Activated T-helper 1 cell treated with anti-CD3 and anti-CD28 coated beads, Interleukin-2, amount 50 U/mL, for 16 hours (primary cell): ENCODE data around the gene SPON1.

Experiments used
- DNase-seq, 2 donors: peaks; one replicate each; pipeline ENCODE4 v3.0.0-alpha.2; 2020; ENCODE audit warnings: low read depth in 1 of 2, low spot score in 1 of 2

SPON1 gene

DNA sequence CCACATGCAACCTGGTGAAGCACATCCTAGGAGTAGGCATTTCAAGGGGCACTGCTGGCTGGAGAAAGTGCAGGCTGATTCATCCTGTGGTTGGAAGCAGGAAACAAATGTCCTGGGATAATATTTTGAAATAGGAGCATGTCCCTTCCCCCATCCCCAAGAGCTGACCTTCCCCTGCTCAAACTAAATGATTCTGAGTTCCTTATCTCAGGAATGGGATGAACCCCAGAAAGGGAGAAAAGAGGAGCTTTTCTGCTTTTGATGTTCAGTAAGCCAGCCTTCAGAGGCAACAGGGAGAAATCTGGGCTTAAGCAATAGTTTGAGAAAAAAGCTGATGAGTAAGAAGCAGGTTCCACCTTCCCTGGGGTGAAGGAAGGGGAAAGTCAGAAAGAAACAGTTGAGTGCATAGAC is 19.5 kb upstream of the SPON1 start:
- DNase-seq, result no peak

DNA sequence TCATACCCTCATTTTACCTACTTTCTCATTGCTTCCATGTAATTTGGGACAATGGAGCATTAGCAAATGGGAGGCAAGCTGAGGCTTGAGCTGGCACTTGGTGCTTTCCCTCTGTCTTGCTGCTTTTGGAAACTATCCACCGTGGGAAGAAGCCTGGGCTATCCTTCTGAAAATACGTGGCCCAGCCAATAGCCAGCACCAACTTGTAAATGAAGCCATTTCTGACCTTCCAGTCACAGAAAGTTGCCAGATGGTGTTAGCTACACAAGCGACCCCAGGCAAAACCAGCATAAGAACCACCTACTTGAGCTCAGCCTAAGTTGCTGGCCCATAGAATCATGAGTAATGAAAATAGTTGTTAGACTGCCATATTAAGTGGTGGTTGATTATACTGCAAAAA is 18.5 kb upstream of the SPON1 start:
- DNase-seq, result no peak

DNA sequence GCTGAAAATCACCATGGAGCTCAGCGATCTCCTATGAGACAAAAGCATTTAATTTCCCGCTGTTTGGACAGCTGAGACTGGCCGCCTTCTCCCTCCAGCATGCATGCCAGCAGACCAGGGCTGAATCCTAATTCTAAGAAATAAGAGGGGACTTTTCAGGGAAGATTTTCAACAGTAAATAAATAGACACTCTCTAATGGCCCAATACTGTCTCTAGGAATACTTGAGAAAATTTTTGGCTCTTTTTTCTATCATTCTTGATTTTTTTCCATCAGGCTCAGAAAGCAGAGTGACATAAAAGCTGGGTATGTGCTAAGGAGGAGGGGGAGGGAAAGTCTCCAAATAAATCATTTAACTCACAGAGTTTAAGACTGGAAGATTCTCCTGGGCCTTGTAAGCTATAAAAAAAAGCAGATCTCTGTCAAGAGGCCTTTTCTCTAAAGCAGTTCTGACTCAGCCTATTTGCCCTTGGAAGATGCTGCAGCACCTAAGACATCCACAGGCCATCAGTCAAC is 17.6 kb upstream of the SPON1 start:
- no peak for DNase-seq

DNA sequence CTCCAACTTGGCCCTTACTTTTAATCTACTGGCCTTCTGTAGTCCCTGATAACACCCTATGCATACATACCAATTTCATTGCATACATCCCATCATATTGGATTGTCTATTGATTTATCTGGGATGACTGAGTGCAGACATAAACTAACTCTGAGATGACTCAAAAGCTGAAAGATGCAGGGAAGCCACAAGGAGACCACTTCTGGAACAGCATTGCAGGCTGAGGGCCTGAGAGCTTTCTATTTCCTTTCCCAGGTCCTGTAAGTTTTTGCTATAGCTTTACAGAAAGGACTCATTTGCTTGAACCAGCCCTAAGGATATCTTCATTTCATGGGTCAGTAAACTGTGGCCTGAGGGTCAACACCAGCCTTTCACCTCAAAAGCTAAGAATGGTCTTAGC is 15.1 kb upstream of the SPON1 start:
- no peak for DNase-seq

DNA sequence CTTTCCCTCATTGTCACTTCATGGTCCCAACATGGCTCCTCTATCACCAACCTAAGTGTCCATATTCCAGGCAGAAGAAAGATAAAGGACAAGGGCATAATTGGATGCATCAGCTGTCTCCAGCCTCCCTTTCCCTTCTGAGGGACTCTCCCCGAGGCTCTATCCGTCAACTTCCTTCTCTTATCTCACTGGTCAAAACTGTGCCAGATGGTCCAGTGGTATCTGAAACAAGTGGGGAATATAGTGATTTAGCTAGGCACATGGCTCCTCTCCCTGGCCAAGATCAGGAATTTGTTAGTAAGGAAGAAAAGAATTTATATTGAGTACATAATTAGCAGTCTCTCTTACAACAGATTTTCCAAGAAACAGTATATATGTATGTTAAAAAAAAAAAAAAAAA is 12.6 kb upstream of the SPON1 start:
- DNase-seq, result no peak

DNA sequence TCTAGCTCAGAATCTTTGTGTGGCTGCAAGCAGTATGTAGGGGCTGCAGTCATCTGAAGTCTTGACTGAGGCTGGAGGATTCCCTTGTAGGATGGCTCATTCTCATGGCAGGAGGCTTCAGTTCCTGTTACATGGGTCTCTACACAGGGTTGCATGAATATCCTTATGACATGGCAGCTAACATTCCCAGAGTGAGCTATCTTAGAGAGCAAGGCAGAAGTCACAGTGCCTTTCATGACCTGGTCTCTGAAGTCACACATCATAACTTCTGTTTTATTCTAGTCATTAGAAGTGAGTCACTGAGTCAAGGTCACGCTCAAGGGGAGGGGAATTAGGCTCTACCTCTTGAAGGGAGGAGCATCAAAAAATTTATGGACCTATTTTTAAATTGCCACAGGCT is 10.3 kb upstream of the SPON1 start:
- no peak for DNase-seq

DNA sequence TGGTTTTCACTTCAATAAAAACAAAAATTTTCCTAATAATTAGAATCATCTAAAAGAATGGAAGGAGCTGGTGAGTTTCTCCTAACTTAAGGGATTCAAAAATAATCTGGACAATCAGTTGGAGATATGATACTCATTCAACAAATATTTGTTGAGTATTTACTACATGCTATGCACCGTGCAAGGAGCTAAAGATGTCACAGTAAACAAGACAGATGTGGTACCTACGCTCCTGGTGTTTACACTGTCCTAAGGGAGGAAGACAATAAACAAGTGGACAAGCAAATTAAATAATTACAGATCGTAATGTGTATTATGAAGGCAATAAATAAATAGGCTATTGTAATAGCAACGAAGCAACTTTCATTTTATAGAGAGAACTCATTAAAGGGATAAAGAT is 9.9 kb upstream of the SPON1 start:
- DNase-seq, result no peak

DNA sequence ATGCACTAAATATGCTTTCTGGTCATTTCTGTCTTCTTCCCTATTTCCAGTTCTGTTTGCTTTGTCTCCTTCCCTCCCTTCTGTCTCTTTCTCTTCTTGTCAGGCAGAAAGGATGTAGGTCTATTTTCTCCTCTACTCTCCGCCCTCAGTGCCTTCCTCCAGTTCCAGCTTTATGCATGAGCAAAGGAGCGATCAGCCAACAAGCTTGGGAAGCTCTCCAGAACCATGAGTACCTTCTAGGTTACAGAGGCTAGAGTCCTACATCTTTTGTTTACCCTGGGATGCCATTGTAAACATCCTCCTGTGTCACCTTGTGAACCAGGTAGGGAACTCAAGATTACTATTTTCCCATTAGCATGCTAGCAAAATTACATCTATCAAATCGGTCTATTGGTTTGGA is 7.9 kb upstream of the SPON1 start:
- DNase-seq, result no peak

DNA sequence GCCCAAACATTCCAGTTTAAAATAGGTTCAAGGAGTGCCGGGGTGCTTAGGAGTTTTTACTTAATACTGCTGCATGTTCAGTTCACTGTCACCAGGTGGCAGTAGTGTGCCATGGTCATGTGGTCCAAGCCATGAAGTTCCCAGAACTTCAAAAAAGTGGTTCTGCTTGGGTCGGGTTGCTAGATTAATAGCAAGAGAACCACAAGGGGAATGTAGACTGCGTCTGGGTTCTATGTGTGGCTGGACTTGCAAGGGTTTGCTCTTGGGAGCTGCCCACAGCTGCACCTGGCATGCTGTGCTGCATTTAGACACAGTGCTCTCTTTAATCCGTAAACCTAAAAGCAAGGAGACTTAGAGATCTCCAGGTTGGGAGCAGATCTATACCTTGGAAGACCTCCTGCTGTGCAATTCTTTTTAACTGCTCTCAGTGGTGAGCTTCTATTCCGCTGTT is 6.5 kb upstream of the SPON1 start:
- DNase-seq, result no peak

DNA sequence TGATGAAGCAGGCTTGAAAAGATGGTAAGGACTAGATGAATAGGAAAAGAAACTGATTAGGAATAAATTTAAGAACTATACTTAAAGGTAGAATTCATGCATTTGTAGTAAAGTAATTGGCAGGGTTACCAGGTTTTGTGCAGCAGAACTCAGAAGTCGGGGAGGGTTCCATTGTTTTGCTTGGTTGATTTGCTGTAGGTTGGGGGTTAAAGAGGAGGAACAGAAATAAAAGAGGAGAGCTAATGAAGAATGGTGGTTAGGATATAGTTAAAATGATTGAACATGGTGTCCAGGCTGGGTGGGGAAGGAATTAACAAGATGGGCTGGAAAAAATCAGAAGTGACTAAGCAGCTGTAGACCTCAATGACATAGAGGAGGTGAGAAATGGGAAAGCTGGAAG is 5.5 kb upstream of the SPON1 start:
- DNase-seq, result no peak

DNA sequence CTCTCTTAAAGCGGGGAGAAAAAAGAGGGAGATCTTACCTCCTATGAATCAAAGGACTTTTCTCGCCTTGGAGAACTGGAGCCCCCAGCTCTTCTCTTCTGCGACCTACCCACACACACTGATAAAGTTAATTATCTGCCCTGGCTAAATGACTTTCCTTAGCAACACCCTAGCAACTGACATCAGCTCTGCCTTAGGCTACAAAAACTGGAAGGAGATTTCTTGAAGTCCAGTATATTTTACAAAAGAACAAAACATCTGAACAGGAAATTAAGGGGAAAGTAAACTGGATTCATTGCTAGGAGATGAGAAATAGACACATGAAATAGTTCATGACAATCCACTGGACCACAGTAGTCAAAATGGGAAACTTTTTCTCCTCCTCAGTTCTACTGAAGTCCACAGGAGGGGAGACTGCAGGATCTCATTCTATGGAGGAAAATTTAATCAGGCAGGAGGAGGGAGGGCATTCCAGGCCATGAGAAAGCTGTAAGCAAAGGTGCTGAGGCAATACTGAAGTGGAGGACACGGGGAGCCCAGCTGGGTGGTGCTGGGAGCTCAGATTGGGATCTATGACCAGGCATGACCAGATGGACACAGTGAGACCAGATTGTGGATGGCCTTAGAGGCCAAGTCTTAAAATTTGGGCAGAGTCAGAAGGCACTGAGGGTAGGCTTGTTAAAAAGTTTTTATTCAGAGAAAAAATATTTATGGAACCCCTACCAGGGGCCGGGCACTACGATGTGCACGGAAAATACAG is 3.7 kb upstream of the SPON1 start:
- DNase-seq, result no peak

DNA sequence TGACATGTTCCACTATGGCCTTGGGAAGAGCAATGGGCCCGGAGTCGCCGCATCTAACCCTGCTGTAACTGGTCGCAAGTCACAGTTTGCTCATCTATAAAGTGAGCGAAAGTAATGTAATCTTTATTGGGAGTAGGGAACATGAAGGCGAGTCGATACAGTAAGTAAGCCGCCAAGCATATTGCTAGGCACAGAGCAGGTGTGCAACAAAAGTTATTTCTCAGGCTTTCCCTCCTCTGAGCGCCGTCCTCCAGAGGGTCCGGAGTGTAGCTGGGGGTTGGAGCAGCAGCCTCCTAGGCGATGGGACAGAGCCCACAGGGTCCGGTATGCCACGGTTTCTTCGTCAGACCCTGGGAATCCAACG is 343 bp upstream of the SPON1 start:
- DNase-seq, result no peak

DNA sequence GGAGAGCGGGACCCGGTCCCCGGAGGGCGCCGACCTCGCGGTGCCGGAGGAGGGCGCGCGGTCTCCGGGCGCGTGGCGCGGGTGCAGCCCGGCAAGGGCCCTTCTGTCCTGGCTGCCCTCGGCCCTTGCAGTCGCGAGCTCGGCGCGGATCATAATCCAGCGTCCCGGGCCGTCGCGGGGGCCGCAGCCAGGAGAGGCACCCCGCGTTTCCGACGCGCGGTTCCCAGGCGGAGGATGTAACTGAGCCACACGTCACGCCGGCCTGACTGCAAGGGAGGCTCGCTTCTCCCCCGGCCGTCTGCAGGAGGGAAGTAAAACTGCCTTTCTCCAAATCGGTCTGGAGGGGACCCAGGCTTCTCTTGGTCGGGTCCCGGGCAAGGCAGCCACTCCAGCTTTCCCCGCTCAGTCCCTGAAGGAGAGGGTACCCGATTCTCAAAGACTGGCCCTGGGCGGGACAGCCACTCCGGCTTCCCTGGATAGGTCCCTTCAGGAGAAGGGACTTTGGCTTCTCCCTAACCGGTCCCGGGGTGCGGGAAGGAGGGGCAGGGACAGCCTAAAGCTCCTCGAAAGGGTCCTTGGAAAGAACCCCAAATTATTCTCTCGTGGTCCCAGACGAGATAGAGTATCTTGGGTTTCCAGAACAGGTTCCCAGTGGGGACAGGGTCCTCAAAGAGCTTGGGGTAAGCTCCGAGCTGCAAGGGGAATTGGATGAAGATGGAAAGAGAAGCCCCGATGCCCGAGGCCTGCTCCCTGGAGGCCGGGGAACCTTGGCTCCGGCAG is 836 bp downstream of the SPON1 start:
- no peak for DNase-seq

DNA sequence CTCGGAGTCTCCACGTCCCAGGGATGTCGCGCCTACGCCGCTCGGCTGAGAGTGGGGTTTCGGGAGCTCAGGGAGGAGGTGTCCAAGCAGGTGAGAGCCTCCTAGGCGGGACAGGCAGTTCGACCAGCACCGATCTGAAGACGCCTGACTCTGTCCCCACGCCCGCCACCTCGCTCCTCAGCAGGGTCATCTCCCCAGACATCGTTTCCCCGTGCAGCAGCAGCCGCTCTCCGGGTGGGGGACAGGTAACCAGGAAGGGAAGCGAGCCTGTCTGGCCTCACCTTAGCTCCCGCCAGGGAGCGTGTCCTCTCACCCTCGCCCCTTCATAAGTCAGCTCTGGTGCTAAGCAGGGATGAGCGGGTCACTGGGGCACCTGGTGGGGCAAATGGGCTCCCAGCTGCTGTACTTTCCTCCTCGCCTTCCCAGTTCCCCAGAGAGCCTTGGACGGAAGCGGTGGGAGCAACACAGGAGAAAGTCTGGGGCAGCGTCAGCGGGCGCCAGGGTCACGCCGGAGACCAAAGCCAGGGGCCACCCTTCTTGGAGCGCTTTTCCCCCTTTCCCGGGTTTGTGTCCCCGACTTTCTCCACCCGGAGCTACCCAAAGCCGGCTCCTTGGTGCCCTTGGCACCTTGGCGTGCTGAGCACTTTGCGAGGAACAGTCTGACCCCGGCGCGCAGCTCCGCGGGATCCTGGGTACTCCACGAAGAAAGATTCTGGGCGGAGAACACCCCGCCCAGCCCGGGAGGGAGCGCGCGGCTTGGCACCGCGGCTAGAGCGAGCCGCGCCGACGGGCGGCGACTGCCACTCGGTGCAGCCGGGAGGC is 1.6 kb downstream of the SPON1 start:
- DNase-seq, result no peak

DNA sequence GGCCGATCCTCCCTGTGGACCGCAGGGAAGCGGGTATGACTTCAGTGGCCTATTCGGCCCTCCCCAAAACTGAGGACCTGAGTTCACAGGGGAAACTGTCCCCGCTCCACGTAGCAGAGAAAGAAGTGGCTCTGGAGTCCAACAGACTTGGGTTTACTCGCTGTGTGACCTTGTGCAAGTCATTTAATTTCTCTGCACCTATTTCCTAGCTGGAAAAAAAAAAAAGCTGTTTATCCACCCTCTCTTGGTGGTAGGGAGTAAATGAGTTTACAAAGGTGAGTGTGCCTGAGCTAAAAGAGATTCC is 2.2 kb downstream of the SPON1 start:
- no peak for DNase-seq

DNA sequence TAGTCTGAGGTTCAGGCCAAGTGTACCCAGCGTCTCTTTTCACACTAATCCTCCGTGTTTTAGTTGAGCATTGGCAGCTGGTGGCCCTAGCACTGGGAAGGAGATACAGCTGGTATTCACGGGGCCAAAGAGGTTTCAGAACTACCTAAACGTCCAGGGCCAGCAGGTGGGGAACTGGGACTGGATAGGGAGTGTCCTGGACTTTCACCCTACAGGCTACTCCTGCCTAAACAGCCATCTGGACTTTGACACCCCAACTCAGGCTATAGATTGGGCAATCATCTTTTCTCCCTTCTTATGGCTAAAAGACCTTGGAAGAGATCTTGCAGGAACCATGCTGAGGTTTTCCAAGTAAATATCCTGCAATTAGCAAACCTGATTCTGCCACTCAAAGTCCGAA is 2.8 kb downstream of the SPON1 start:
- DNase-seq, result no peak

DNA sequence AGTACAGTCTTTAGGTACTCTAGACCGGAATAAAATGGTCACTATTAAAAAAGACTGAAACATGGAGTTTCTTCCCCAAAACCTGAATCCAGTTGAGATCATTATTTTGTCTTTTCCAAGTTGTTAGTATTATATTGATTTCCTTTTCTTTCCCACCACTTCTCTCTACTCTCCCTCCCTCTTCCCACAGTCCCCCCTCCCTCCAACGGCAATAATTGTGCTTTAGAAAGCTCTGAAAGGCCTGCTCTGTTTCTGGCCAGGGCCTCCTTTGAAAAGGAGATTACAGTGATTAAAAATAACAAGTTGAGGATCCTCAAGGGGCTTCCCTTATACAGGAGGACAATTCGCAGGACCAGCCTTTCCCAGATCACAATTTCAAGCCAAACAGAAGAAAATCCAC is 3.5 kb downstream of the SPON1 start:
- DNase-seq, result no peak

DNA sequence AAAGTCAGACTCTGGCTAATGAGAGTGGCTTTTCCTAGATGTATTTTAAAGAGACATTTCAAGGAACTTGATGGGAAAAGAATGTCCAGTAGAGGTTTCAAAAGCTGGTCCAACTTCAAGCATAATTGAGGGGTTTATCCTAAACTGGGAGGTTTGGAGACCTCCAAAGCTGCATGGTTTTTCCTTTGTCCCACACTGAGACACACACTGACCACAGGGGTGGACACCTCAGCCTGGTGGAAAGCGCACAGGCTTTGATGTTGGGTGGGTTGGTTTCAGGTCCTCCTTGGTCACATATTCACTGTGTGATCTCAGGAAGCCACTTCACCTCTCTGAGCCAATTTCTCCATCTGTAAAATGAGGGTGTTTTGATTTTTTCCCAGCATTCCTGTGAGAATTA is 4.0 kb downstream of the SPON1 start:
- no peak for DNase-seq

DNA sequence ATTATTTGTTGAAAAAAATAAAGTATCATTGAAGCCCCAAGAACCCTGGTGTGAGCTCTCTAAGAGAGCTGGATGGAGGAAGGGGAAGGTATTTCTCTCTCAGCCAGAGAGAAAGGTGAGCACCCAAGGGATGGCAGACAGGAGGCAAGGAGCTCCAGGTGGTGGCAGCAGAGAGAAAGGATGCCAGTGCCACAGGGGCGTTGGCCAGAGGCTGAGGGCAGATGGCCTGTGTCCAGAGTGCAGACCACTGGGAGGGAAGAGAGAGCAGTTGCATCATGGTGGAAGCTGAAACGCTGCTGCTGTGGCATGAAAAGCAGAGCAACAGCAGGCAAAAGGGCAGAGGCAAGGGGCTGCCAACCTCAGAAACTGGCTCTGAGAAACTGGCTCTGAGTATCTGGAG is 8.5 kb downstream of the SPON1 start:
- DNase-seq, result no peak

DNA sequence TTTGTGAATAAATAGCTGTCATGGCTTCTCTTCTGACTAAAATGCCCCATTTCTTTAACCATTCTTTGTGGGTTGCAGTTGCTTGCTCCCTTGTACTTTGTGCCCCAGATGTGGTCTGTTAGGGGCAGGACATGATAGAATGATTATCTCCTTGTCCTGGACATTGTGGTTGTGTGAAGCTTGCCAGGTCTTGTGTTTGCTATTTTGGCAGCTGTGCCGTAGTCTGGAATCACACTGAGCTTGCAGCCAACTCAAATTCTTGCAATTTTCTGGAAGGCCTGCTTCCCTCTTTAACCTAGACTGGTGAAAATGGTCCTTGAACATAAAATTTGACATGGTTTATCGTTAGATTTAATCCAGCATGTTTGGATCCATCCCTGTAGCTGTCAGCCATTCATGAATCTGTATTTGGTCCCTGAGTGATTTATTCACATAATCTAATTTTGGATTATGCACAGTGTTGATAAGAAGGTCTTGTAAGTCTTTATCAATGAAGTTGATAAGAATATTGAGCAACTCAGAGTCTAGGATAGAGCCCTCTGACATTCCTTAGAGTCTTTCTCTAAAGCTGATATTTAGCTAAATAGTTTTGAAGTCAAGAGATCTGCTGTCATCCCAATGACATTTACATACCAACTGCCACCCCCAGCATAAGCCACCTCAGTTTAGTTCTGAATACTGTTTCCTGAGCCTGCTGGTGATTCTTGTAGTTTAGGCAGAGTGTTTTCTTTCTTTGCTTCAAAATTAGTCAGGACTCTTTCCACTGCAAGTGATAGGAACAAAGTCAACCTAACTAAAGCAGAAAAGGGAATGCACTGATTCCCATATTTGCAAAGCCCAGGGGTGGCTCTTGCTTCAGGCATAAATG is 9.8 kb downstream of the SPON1 start:
- DNase-seq, result no peak

DNA sequence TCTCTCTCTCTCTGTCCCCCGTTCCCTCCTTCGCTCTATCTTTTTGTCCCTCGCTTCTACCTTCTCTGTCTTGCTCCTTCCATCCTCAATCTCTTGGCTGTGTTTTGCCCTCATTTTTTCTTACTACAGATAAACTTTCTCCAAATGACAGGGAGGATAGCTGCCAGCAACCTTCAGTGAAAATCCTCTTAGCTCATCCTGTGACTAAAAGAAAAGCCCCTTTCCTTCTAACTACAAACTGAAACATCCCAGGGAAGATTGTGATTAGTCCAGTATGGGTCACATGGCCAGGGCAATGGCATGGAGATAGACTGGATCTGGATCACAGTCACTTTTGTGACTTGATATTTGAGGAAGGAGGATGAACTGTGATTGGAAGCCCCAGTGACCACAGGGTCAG is 10.4 kb downstream of the SPON1 start:
- no peak for DNase-seq
